HepG2 (cell line): ENCODE data around the gene HOXD9. TPM values are rescaled to one million over a fixed set of nuclear protein-coding genes. Genes with fewer than 3 reads are reported as not detected.

Source experiments
- ATAC-seq: fragments of 200-7000 bp; cut with Tn5 transposase; 3 replicates; pipeline ENCODE4 v1.9.1; 2020; ENCODE audit warnings: mild to moderate bottlenecking, moderate library complexity
- BruUV-seq: library from RNA; stranded (reverse); fragments of 400-500 nt; replicated peaks from 2 replicates; lab custom pipeline; 2021; lab: Mats Ljungman, UMichigan
- CTCF ChIA-PET: fragments of 300-600 bp; formaldehyde crosslinking; extraction: SDS; loops from one replicate; lab custom pipeline; 2021; ENCODE audit warnings: low total read pairs, inconsistent platforms, low intra/inter-chr PET ratio; lab: Yijun Ruan, JAX
- POLR2A ChIA-PET: fragments of 350-600 bp; sonication (Branson Sonifier 250); formaldehyde crosslinking; loops from one replicate; lab custom pipeline; 2020; ENCODE audit warnings: antibody characterized with exemption, inconsistent platforms; lab: Yijun Ruan, JAX
- DNase-seq: peaks from one replicate; pipeline ENCODE4 v3.0.0-alpha.2; 2015; ENCODE audit warnings: low spot score
- FAIRE-seq: peaks from 3 replicates; lab custom pipeline; 2011; peaks lifted over from hg19 to GRCh38; lab: Jason Lieb, UNC
- H2AFZ ChIP-seq: one replicate; pipeline ENCODE4 v1.6.1; 2011; ENCODE audit warnings: low read length, inconsistent platforms
- H3K27ac ChIP-seq: fragments of 300-600 bp; 3 replicates; pipeline ENCODE4 v1.8.0; 2011; ENCODE audit warnings: mixed run types, mild to moderate bottlenecking, mixed read lengths, low read length, inconsistent platforms; ENCODE audit not compliant: insufficient read depth; ENCODE audit errors: extremely low read length
- H3K27me3 ChIP-seq, 2 experiments: fragments of 200-600 bp in 1 of 2; 2 replicates in 1 of 2; 3 replicates in 1 of 2; pipeline versions ENCODE4 v1.6.0 to v1.8.0; 2011; ENCODE audit warnings: low read length in 2 of 2, mild to moderate bottlenecking in 2 of 2, moderate library complexity in 2 of 2, inconsistent platforms in 1 of 2; ENCODE audit not compliant: insufficient read depth in 2 of 2, control insufficient read depth in 1 of 2
- H3K36me3 ChIP-seq, 2 experiments: fragments of 200-600 bp in 1 of 2; replicated peaks in 1 of 2; 2 replicates in 1 of 2; 3 replicates in 1 of 2; pipeline versions ENCODE4 v1.5.1 to v1.8.0; 2011; ENCODE audit warnings: low read length in 2 of 2, inconsistent platforms in 1 of 2; ENCODE audit not compliant: insufficient read depth in 2 of 2, control insufficient read depth in 1 of 2
- H3K4me1 ChIP-seq: 2 replicates; pipeline ENCODE4 v1.5.1; 2012; ENCODE audit warnings: low read length, inconsistent platforms; ENCODE audit not compliant: insufficient read depth
- H3K4me2 ChIP-seq: 2 replicates; pipeline ENCODE4 v1.6.0; 2011; ENCODE audit warnings: low read depth, low read length, inconsistent platforms
- H3K4me3 ChIP-seq, 3 experiments: fragments of 200-600 bp in 1 of 3; sonication (generic), shearing (Covaris generic) in 1 of 3; replicated peaks in 1 of 3; 2 replicates each; pipeline ENCODE4 v1.5.1; 2011 to 2016; ENCODE audit warnings: low read length in 3 of 3, inconsistent platforms in 2 of 3, low read depth in 2 of 3, mild to moderate bottlenecking in 2 of 3, control low read depth in 1 of 3, mixed read lengths in 1 of 3; ENCODE audit not compliant: insufficient read depth in 1 of 3
- H3K79me2 ChIP-seq: one replicate; pipeline ENCODE4 v1.6.1; 2011; ENCODE audit warnings: low read length, inconsistent platforms; ENCODE audit not compliant: insufficient read depth
- H3K9ac ChIP-seq: 2 replicates; pipeline ENCODE4 v1.6.0; 2011; ENCODE audit warnings: mild to moderate bottlenecking, low read depth, low read length, inconsistent platforms; ENCODE audit not compliant: insufficient read depth
- H3K9me3 ChIP-seq: 2 replicates; pipeline ENCODE4 v1.5.1; 2012; ENCODE audit warnings: mild to moderate bottlenecking, low read length
- H4K20me1 ChIP-seq: 2 replicates; pipeline ENCODE4 v1.6.0; 2011; ENCODE audit warnings: inconsistent platforms, mild to moderate bottlenecking, low read length, moderate library complexity; ENCODE audit not compliant: insufficient read depth
- AFF4 ChIP-seq: sonication (generic); formaldehyde crosslinking; IDR thresholded peaks from 2 replicates; pipeline ENCODE4 v1.4.0; 2020; ENCODE audit warnings: missing genetic modification reagents
- DNMT1 ChIP-seq: sonication (generic); formaldehyde crosslinking; IDR thresholded peaks from 2 replicates; pipeline ENCODE4 v1.5.1; 2020; ENCODE audit warnings: mild to moderate bottlenecking, missing genetic modification reagents
- ISL2 ChIP-seq: sonication (generic); formaldehyde crosslinking; IDR thresholded peaks from 2 replicates; pipeline ENCODE4 v1.5.0; 2020; ENCODE audit warnings: missing genetic modification reagents
- SMAD9 ChIP-seq: sonication (generic); formaldehyde crosslinking; IDR thresholded peaks from 2 replicates; pipeline ENCODE4 v1.5.1; 2020; ENCODE audit warnings: mild to moderate bottlenecking, missing genetic modification reagents
- TFE3 ChIP-seq: IDR thresholded peaks from 2 replicates; pipeline ENCODE4 v1.6.1; 2016
- ZFP90 ChIP-seq: sonication (generic); formaldehyde crosslinking; IDR thresholded peaks from 2 replicates; pipeline ENCODE4 v1.8.0; 2022; ENCODE audit warnings: missing genetic modification reagents, mild to moderate bottlenecking, inconsistent platforms, borderline replicate concordance
- ZNF550 ChIP-seq: sonication (generic); formaldehyde crosslinking; IDR thresholded peaks from 2 replicates; pipeline ENCODE4 v1.4.0; 2020; ENCODE audit warnings: mild to moderate bottlenecking, missing genetic modification reagents, borderline replicate concordance
- ZNF781 ChIP-seq: sonication (generic); formaldehyde crosslinking; IDR thresholded peaks from 2 replicates; pipeline ENCODE4 v1.5.1; 2020; ENCODE audit warnings: borderline replicate concordance, mild to moderate bottlenecking, missing genetic modification reagents; ENCODE audit errors: not compliant biosample characterization
- ZZZ3 ChIP-seq: sonication (generic); formaldehyde crosslinking; IDR thresholded peaks from 2 replicates; pipeline ENCODE4 v1.4.0; 2020; ENCODE audit warnings: missing genetic modification reagents, mild to moderate bottlenecking, borderline replicate concordance
- WGBS: methylation state at CpG from one replicate; pipeline ENCODE4 v1.1.6; 2017; ENCODE audit warnings: low lambda C conversion rate; 5-methylcytosine and 5-hydroxymethylcytosine counted together
- in situ Hi-C: cut with HindIII; loops from 2 replicates; pipeline ENCODE4 v1.10.0; 2017; ENCODE audit warnings: low pct_unique_long_range_greater_than_20kb; ENCODE audit not compliant: extremely low pct_ligation_motif_present
- intact Hi-C: fragments of 100-400 bp; cut with micrococcal nuclease; formaldehyde crosslinking; loops from one replicate; pipeline ENCODE4 v1.10.0; 2022; ENCODE audit not compliant: unreplicated experiment
- polyA plus RNA-seq, 8 experiments: library from polyadenylated mRNA; depleted of rRNA in 3 of 8; stranded (reverse) in 7 of 8; unstranded in 1 of 8; fragments of >200 nt; fragmentation: Illumina TruSeq in 4 of 8; extraction: Trizol in 4 of 8; gene quantifications; 2 replicates each; pipeline versions ENCODE4 v1.2.1 to v1.2.3, GENCODE V29; 2011 to 2016; ENCODE audit warnings: low read depth in 4 of 8, missing spikeins in 1 of 8, mixed read lengths in 1 of 8; ENCODE audit not compliant: insufficient read depth in 1 of 8
- total RNA-seq, 5 experiments: library from RNA; depleted of rRNA; stranded (reverse); fragments of >200 nt; fragmentation: Illumina TruSeq; extraction: Trizol; gene quantifications; 2 replicates each; pipeline ENCODE4 v1.2.3, GENCODE V29; 2016; ENCODE audit warnings: low read depth in 1 of 5
- TF ChIP-seq, protein P1 (sequence below): sonication (generic); formaldehyde crosslinking; IDR thresholded peaks from 2 replicates; pipeline ENCODE4 v1.8.0; 2022; ENCODE audit warnings: missing genetic modification reagents, mild to moderate bottlenecking, borderline replicate concordance

The HOXD9 gene
- total and polyA plus RNA-seq, 2 of the 13 experiments (the other 11 are each of a cell fraction or from before 2014, with no cell fraction given), result not detected

DNA sequence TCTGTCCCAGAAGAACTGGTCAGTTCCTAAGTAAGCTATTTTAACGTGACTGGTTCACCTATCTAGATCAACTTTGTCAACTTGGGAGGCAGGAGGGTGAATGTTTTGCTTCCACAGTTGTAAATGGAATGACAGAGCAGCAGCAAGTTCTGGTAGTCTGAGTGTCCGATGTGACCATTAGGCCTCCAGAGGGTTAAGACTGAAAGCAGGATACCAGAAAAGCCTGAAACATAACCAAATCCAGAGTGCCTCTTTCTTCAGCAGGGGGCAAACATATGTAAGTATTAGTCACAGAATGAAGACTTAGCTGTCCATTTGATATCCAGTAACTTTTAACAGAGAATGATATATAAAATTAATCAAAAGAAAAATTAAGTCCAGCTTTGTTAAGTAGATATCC is 43.8 kb downstream of the HOXD9 start:
- H3K4me3 ChIP-seq, result no peak overlapping the region
- TF ChIP-seq SMAD9 (no peak), ZNF550 (CRISPR knock-in tag) (no peak), ZZZ3 (no peak), DNMT1 (CRISPR knock-in tag) (no peak), AFF4 (CRISPR knock-in tag) (no peak), ZFP90 (CRISPR knock-in tag) (no peak), ISL2 (no peak), TFE3 (no peak), ZNF781 (CRISPR knock-in tag) (no peak)
- TF ChIP-seq, protein P1, sequence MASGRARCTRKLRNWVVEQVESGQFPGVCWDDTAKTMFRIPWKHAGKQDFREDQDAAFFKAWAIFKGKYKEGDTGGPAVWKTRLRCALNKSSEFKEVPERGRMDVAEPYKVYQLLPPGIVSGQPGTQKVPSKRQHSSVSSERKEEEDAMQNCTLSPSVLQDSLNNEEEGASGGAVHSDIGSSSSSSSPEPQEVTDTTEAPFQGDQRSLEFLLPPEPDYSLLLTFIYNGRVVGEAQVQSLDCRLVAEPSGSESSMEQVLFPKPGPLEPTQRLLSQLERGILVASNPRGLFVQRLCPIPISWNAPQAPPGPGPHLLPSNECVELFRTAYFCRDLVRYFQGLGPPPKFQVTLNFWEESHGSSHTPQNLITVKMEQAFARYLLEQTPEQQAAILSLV (CRISPR knock-in tag), result no peak
- no peak overlapping the region for H3K27ac ChIP-seq
- H3K4me1 ChIP-seq, result peaks cover 36% of the 10 kb centered on the region
- in situ Hi-C loops (no loop called here), intact Hi-C loops (no loop called here)
- DNase-seq, result no peak
- H3K9me3 ChIP-seq, result no peaks in the 10 kb centered on the region
- ChIA-PET POLR2A (no interaction called here), CTCF (no interaction called here)
- FAIRE-seq, result no peak
- H4K20me1 ChIP-seq, result no peaks in the 10 kb centered on the region
- H3K27me3 ChIP-seq, result peaks cover 12 to 82% of the 10 kb centered on the region in 2 experiments
- no peak overlapping the region for H2AFZ ChIP-seq
- 9% methylated on average over 2 of the region's 2 CpGs for WGBS
- no peaks in the 10 kb centered on the region for H3K36me3 ChIP-seq
- H3K79me2 ChIP-seq, result no peaks in the 10 kb centered on the region
- no peak for ATAC-seq
- no peak overlapping the region for H3K9ac ChIP-seq
- no TSS peak for BruUV-seq
- H3K4me2 ChIP-seq, result no peak overlapping the region
